K562 (cell line): Measurements from ENCODE around the gene IP6K1. TPM values are rescaled to one million over a fixed set of nuclear protein-coding genes. Genes with fewer than 3 reads are reported as not detected.
A peak's percentile ranks its signal among the peaks of the same experiment; 100 is the strongest.

Experiments
- BRF1 ChIP-seq: IDR thresholded peaks from 3 replicates; pipeline ENCODE4 v1.6.1; 2011; ENCODE audit warnings: borderline replicate concordance, mild to moderate bottlenecking; ENCODE audit not compliant: insufficient read length; ENCODE audit errors: extremely low read depth
- CEBPB ChIP-seq: fragments of 450-650 bp; IDR thresholded peaks from 2 replicates; pipeline ENCODE4 v1.6.1; 2016; ENCODE audit warnings: missing genetic modification characterization, missing compliant biosample characterization
- E2F8 ChIP-seq: fragments of 450-650 bp; IDR thresholded peaks from 2 replicates; pipeline ENCODE4 v1.7.1; 2018; ENCODE audit warnings: mild to moderate bottlenecking, low read depth; ENCODE audit not compliant: partially characterized antibody
- EP300 ChIP-seq: IDR thresholded peaks from 2 replicates; pipeline ENCODE4 v1.6.1; 2012; ENCODE audit warnings: low read length, improper control_type of control experiment
- HSF4 ChIP-seq: fragments of 250-450 bp; sonication (Bioruptor Pico); IDR thresholded peaks from 2 replicates; pipeline ENCODE4 v2.1.2; 2022; ENCODE audit warnings: mild to moderate bottlenecking, moderate library complexity, borderline replicate concordance
- MTA2 ChIP-seq: fragments of 450-650 bp; IDR thresholded peaks from 2 replicates; pipeline ENCODE4 v1.6.1; 2016; ENCODE audit warnings: low read depth
- NR2F6 ChIP-seq: fragments of 450-650 bp; formaldehyde crosslinking; IDR thresholded peaks from 2 replicates; pipeline ENCODE4 v1.4.0; 2020; ENCODE audit warnings: mild to moderate bottlenecking
- POLR3A ChIP-seq: IDR thresholded peaks from 2 replicates; pipeline ENCODE4 v1.6.1; 2011; ENCODE audit warnings: borderline replicate concordance, mild to moderate bottlenecking, moderate library complexity; ENCODE audit not compliant: insufficient read length, insufficient read depth; ENCODE audit errors: extremely low read depth
- PRDM10 ChIP-seq: fragments of 450-650 bp; IDR thresholded peaks from 2 replicates; pipeline ENCODE4 v1.6.1; 2018; ENCODE audit not compliant: partially characterized antibody
- PTRF ChIP-seq: fragments of 450-650 bp; IDR thresholded peaks from 2 replicates; pipeline ENCODE4 v1.6.1; 2016; ENCODE audit warnings: mild to moderate bottlenecking, missing genetic modification characterization, missing compliant biosample characterization
- SIX5 ChIP-seq, 2 experiments: IDR thresholded peaks; 2 replicates each; pipeline ENCODE4 v1.6.1; 2011; ENCODE audit warnings: low read length in 2 of 2, borderline replicate concordance in 1 of 2, low read depth in 1 of 2, mild to moderate bottlenecking in 1 of 2, moderate library complexity in 1 of 2; ENCODE audit not compliant: insufficient read depth in 1 of 2
- TARDBP ChIP-seq: fragments of 450-650 bp; IDR thresholded peaks from 2 replicates; pipeline ENCODE4 v1.6.1; 2016
- ZNF311 ChIP-seq: fragments of 250-450 bp; sonication (Bioruptor Pico); IDR thresholded peaks from 2 replicates; pipeline ENCODE4 v1.4.0; 2020; ENCODE audit warnings: mild to moderate bottlenecking, moderate library complexity
- ZNF431 ChIP-seq: sonication (generic); formaldehyde crosslinking; IDR thresholded peaks from 2 replicates; pipeline ENCODE4 v1.8.0; 2022; ENCODE audit warnings: mild to moderate bottlenecking, missing genetic modification reagents
- ZNF561 ChIP-seq: fragments of 450-650 bp; formaldehyde crosslinking; conservative IDR thresholded peaks from 2 replicates; pipeline ENCODE4 v1.4.0; 2020; ENCODE audit warnings: mild to moderate bottlenecking, moderate library complexity
- ZNF75A ChIP-seq: fragments of 450-650 bp; formaldehyde crosslinking; IDR thresholded peaks from 2 replicates; pipeline ENCODE4 v1.4.0; 2020; ENCODE audit warnings: mild to moderate bottlenecking
- polyA plus RNA-seq, 8 experiments: library from polyadenylated mRNA; depleted of rRNA in 4 of 8; stranded (reverse) in 5 of 8; unstranded in 3 of 8; fragments of >200 nt; fragmentation: Nextera tagmentation in 2 of 8; fragmentation: Illumina TruSeq in 1 of 8; extraction: Ambion mirVana in 2 of 8; extraction: Trizol in 1 of 8; gene quantifications; 2 replicates each; pipeline versions ENCODE4 v1.2.1 to v1.2.3, GENCODE V29; 2011 to 2014; ENCODE audit warnings: inconsistent platforms in 1 of 8, missing spikeins in 1 of 8
- total RNA-seq, 7 experiments: library from RNA; depleted of rRNA in 6 of 7; stranded (reverse); fragments of >200 nt in 6 of 7; fragmentation: Illumina TruSeq in 2 of 7; extraction: Trizol in 2 of 7; gene quantifications; 2 replicates each; pipeline versions ENCODE4 v1.2.1 to v1.2.3, GENCODE V29; 2011 to 2021; ENCODE audit warnings: low replicate concordance in 1 of 7
- TF ChIP-seq, protein P1 (sequence below), 2 experiments: fragments of 150-350 bp in 1 of 2; IDR thresholded peaks; 2 replicates each; pipeline ENCODE4 v1.6.1; 2012 to 2016; ENCODE audit warnings: low read depth in 2 of 2, low read length in 2 of 2, mild to moderate bottlenecking in 1 of 2, moderate library complexity in 1 of 2

Gene IP6K1
- total and polyA plus RNA-seq, 9 of the 15 experiments (the other 6 are each of a cell fraction or from before 2014, with no cell fraction given) = 0.46 to 29.2 (median 13.1) TPM

DNA sequence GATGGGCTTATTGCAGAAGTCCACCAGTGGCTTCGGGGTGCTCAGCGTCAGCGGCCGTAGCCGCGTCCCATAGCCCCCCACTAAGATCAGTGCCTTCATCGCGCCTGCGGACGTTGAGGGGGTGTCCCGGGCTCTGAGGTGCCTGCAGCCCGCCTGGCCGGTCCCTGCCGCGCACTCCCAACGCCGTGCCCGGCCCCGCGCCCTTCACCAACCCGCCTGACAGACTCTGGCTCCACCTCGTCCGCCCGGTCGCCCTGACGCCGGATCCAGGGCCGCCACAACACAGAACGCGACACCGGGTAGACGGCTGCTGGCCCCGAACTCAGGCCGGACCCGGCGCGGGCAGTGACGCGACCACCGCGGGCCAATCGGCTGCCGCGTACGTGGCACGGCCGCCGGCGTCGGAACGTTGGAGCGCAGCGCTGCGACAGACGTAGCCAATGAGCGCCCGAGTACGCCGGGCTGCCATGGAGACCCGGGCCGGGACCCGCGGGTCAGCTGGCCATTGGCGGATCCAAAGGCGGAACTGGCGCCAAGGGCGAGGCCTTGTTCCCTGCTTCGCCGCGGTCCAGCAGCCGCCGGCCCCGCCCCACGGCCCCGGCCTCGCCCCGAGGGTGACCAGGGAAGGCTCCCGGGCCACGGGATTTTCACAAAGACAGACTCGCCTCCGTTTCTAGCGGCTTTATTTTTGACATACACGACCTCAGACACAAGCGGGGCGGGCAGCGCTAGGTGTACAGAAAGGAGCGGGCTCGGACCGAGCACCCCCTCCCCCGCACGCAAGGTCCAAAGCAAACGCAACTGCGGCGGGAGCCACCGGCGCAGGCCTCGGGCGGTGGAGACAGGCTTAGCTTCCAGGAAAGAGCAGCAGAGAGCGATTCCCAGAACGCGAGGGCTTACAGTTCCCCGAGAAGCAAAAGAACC is 62.5 kb downstream of the IP6K1 start, which contains the start of gene GMPPB (continued):
- TF ChIP-seq E2F8 = peak; percentile 63
- no peak for TF ChIP-seq CEBPB (tag)
- no peak for TF ChIP-seq NR2F6 (CRISPR knock-in tag)
- no peak for TF ChIP-seq EP300
- TF ChIP-seq MTA2 = no peak
- TF ChIP-seq ZNF311 = no peak
- TF ChIP-seq BRF1 = no peak
- TF ChIP-seq ZNF75A (CRISPR knock-in tag) = no peak
- no peak for TF ChIP-seq ZNF431 (CRISPR knock-in tag)
- no peak for TF ChIP-seq SIX5 (IDR thresholded peaks at IDR 0.05; ENCODE audit: borderline replicate concordance in 1 of 2, insufficient read depth in 1 of 2, low read depth in 1 of 2, low read length in 2 of 2)
- TF ChIP-seq, protein P1, sequence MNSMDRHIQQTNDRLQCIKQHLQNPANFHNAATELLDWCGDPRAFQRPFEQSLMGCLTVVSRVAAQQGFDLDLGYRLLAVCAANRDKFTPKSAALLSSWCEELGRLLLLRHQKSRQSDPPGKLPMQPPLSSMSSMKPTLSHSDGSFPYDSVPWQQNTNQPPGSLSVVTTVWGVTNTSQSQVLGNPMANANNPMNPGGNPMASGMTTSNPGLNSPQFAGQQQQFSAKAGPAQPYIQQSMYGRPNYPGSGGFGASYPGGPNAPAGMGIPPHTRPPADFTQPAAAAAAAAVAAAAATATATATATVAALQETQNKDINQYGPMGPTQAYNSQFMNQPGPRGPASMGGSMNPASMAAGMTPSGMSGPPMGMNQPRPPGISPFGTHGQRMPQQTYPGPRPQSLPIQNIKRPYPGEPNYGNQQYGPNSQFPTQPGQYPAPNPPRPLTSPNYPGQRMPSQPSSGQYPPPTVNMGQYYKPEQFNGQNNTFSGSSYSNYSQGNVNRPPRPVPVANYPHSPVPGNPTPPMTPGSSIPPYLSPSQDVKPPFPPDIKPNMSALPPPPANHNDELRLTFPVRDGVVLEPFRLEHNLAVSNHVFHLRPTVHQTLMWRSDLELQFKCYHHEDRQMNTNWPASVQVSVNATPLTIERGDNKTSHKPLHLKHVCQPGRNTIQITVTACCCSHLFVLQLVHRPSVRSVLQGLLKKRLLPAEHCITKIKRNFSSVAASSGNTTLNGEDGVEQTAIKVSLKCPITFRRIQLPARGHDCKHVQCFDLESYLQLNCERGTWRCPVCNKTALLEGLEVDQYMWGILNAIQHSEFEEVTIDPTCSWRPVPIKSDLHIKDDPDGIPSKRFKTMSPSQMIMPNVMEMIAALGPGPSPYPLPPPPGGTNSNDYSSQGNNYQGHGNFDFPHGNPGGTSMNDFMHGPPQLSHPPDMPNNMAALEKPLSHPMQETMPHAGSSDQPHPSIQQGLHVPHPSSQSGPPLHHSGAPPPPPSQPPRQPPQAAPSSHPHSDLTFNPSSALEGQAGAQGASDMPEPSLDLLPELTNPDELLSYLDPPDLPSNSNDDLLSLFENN (IDR thresholded peaks at IDR 0.05; ENCODE audit: low read depth in 2 of 2, low read length in 2 of 2) = no peak
- TF ChIP-seq HSF4 (CRISPR knock-in tag) = no peak
- no peak for TF ChIP-seq TARDBP
- no peak for TF ChIP-seq ZNF561 (CRISPR knock-in tag)
- TF ChIP-seq PRDM10 = no peak
- TF ChIP-seq PTRF (tag) = no peak
- TF ChIP-seq POLR3A = no peak
